Tibial artery (tissue), 4 donors: Measurements from ENCODE around the gene CDC45.

Experiments
- DNase-seq, 2 donors: peaks; one replicate each; pipeline ENCODE4 v3.0.0-alpha.2; 2019
- H3K27ac ChIP-seq, 2 donors: fragments of 200-600 bp; sonication (generic) in 1 of 2; 1 replicate in 1 of 2; 2 replicates in 1 of 2; pipeline ENCODE4 v1.5.1; 2018 to 2019; ENCODE audit warnings: mild to moderate bottlenecking in 1 of 2
- H3K27me3 ChIP-seq, 2 donors: fragments of 200-600 bp; sonication (generic) in 1 of 2; one replicate each; pipeline versions ENCODE4 v1.5.1 to v1.6.0; 2016 to 2019
- H3K36me3 ChIP-seq, 3 donors: fragments of 200-600 bp; sonication (generic) in 2 of 3; one replicate each; pipeline ENCODE4 v1.5.1; 2016 to 2019; ENCODE audit warnings: mild to moderate bottlenecking in 2 of 3
- H3K4me1 ChIP-seq, 4 donors: fragments of 200-600 bp; sonication (generic) in 2 of 4; 1 replicate in 3 of 4; 2 replicates in 1 of 4; pipeline ENCODE4 v1.5.1; 2016 to 2019
- H3K4me3 ChIP-seq, 2 donors: fragments of 200-600 bp; sonication (generic) in 1 of 2; 1 replicate in 1 of 2; 2 replicates in 1 of 2; pipeline ENCODE4 v1.5.1; 2018 to 2019; ENCODE audit warnings: mild to moderate bottlenecking in 2 of 2
- H3K9me3 ChIP-seq, 3 donors: fragments of 200-600 bp; sonication (generic) in 1 of 3; one replicate each; pipeline ENCODE4 v1.5.1; 2016 to 2019
- CTCF ChIP-seq, 2 experiments: fragments of 200-600 bp in 1 of 2; fragments of 450-650 bp in 1 of 2; IDR thresholded peaks; one replicate each; pipeline ENCODE4 v1.5.1; 2017 to 2019; ENCODE audit warnings: antibody characterized with exemption in 2 of 2, mild to moderate bottlenecking in 1 of 2, moderate library complexity in 1 of 2
- intact Hi-C: fragments of 100-400 bp; cut with DNase I; formaldehyde crosslinking; loops from one replicate; pipeline ENCODE4 v1.15.0; 2023; ENCODE audit warnings: low total_unique reads

The CDC45 gene

GRCh38 chr22:19549428-19549827 is 69.7 kb downstream of the CDC45 start:
- intact Hi-C loops: no loop called here
- Histone ChIP-seq H3K4me1 (no peaks in the 10 kb centered on the region), H3K27ac (no peak overlapping the region), H3K4me3 (no peak overlapping the region), H3K27me3 (peaks cover 0 to 5% of the 10 kb centered on the region in 2 donors), H3K9me3 (no peaks in the 10 kb centered on the region), H3K36me3 (no peaks in the 10 kb centered on the region)
- no peak for DNase-seq
- no peak for TF ChIP-seq CTCF (IDR thresholded peaks at IDR 0.05)

- no peaks in the 10 kb centered on the region for H3K9me3 ChIP-seq
- DNase-seq: no peak
- intact Hi-C loops: no loop called here
Observed at GRCh38 chr22:19550382-19550781, 70.7 kb downstream of the CDC45 start.

DNA sequence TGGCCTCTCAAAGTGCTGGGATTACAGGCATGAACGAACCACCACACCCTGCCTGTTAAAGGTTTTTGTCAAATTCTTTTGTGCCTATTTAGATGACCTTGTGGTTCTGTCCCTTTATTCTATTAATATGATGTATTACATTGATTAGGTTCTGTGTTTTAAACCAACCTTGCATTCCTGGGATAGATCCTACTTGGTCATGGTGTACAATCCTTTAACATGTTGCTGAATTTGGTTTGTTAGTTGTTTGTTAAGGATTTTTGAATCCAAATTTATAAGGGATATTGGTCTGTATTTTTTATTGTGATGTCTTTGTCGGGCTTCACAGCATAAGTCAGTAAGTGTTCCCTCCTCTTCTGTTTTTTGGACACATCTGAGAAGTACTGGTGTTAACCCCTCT is 73.5 kb downstream of the CDC45 start:
- H3K27ac ChIP-seq: no peak overlapping the region
- no peak for TF ChIP-seq CTCF (IDR thresholded peaks at IDR 0.05)
- intact Hi-C loops: no loop called here
- H3K27me3 ChIP-seq: peaks cover 0 to 13% of the 10 kb centered on the region in 2 donors
- no peak overlapping the region for H3K4me3 ChIP-seq
- no peaks in the 10 kb centered on the region for H3K36me3 ChIP-seq
- no peaks in the 10 kb centered on the region for H3K9me3 ChIP-seq
- DNase-seq: no peak
- no peaks in the 10 kb centered on the region for H3K4me1 ChIP-seq

More at GRCh38 chr22:19550382-19550781, 70.7 kb downstream of the CDC45 start:
- H3K4me1 ChIP-seq: no peaks in the 10 kb centered on the region
- no peak for TF ChIP-seq CTCF (IDR thresholded peaks at IDR 0.05)
- H3K36me3 ChIP-seq: no peaks in the 10 kb centered on the region
- H3K4me3 ChIP-seq: no peak overlapping the region
- peaks cover 0 to 5% of the 10 kb centered on the region in 2 donors for H3K27me3 ChIP-seq
- no peak overlapping the region for H3K27ac ChIP-seq

DNA sequence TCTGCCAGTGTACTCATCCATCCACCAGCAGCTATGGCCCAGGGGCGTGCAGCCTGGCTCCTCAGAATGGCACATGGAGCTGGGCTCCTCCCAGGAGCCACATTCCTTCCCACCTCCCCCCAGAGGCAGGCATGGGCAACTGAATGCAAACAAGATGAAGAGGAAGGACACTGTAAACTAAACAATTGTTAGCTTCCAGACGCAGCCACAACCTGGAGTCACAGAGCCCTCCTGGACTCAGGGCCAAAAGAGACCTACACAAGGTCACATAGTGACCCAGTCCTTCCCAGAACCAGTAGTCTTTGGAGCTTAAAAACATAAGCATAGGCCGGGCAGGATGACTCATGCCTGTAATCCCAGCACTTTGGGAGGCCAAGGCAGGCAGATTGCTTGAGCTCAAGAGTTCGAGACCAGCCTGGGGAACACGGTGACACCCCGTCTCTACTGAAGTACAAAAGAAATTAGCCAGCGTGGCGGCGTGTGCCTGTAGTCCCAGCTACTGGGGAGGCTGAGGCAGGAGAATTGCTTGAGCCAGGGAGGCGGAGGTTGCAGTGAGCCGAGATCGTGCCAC is 75.2 kb downstream of the CDC45 start:
- Histone ChIP-seq H3K9me3 (no peaks in the 10 kb centered on the region), H3K27ac (no peak overlapping the region), H3K27me3 (peaks cover 0 to 19% of the 10 kb centered on the region in 2 donors), H3K4me3 (no peak overlapping the region), H3K36me3 (no peaks in the 10 kb centered on the region), H3K4me1 (no peaks in the 10 kb centered on the region)
- no peak for TF ChIP-seq CTCF (IDR thresholded peaks at IDR 0.05)
- intact Hi-C loops: no loop called here
- no peak for DNase-seq

- no peak overlapping the region for H3K4me3 ChIP-seq
- H3K9me3 ChIP-seq: no peaks in the 10 kb centered on the region
- H3K27ac ChIP-seq: no peak overlapping the region
- H3K4me1 ChIP-seq: no peaks in the 10 kb centered on the region
- peaks cover 0 to 19% of the 10 kb centered on the region in 2 donors for H3K27me3 ChIP-seq
- DNase-seq: no peak
- intact Hi-C loops: no loop called here
- TF ChIP-seq CTCF (IDR thresholded peaks at IDR 0.05): no peak
- no peaks in the 10 kb centered on the region for H3K36me3 ChIP-seq
Observed at GRCh38 chr22:19555651-19556050, 75.9 kb downstream of the CDC45 start.
